Esophagus muscularis mucosa (tissue), 3 donors: Measurements from ENCODE around the gene RNF220.

Experiments
- POLR2A ChIP-seq: fragments of 450-650 bp; IDR thresholded peaks from one replicate; pipeline ENCODE4 v1.6.1; 2017; ENCODE audit warnings: antibody characterized with exemption, moderate library complexity, mild to moderate bottlenecking, low read depth
- POLR2AphosphoS5 ChIP-seq, 2 donors: sonication (generic); formaldehyde crosslinking; IDR thresholded peaks; one replicate each; pipeline ENCODE4 v1.6.1; 2017; ENCODE audit warnings: antibody characterized with exemption in 2 of 2
- TF ChIP-seq, protein P1 (sequence below), 3 experiments: fragments of 200-600 bp in 2 of 3; fragments of 450-650 bp in 1 of 3; sonication (generic) in 2 of 3; IDR thresholded peaks; one replicate each; pipeline ENCODE4 v1.5.1; 2017 to 2019; ENCODE audit warnings: antibody characterized with exemption in 3 of 3, mild to moderate bottlenecking in 2 of 3, moderate library complexity in 1 of 3

DNA sequence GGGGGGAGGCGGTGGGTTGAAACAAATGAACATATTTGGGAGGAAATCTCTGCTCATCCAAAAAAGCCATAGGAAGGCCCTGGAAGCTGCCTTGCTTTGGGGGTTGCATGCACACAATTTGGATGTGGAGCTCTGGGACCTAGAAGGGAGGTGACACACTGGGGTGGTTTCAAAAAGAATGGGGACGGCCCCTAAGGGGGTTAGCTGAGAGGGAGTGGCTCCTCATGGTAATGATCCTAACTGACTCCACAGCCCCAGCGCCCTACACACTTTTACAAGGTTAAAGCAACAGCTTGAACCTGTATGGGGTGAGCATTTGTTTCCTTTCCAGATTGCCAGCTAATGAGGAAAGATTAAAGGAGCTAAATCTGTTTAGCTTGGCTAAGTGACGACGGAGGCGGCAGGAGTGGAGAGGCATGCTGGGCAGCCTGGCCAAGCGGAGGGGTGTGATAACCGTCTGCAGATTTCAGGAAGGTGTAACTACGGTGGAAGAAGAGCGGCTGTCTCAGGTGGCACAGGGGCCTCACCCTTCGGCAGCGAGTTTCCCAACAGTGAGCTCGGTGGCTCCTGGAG, 107.3 kb downstream of the RNF220 start:
- TF ChIP-seq POLR2AphosphoS5 (IDR thresholded peaks at IDR 0.05) = no peak
- TF ChIP-seq, protein P1, sequence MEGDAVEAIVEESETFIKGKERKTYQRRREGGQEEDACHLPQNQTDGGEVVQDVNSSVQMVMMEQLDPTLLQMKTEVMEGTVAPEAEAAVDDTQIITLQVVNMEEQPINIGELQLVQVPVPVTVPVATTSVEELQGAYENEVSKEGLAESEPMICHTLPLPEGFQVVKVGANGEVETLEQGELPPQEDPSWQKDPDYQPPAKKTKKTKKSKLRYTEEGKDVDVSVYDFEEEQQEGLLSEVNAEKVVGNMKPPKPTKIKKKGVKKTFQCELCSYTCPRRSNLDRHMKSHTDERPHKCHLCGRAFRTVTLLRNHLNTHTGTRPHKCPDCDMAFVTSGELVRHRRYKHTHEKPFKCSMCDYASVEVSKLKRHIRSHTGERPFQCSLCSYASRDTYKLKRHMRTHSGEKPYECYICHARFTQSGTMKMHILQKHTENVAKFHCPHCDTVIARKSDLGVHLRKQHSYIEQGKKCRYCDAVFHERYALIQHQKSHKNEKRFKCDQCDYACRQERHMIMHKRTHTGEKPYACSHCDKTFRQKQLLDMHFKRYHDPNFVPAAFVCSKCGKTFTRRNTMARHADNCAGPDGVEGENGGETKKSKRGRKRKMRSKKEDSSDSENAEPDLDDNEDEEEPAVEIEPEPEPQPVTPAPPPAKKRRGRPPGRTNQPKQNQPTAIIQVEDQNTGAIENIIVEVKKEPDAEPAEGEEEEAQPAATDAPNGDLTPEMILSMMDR (IDR thresholded peaks at IDR 0.05) = no peak
- no peak for TF ChIP-seq POLR2A
